HepG2 (cell line): ENCODE results near the gene FBP1. TPM values are rescaled to one million over a fixed set of nuclear protein-coding genes. Genes with fewer than 3 reads are reported as not detected.
A peak's percentile ranks its signal among the peaks of the same experiment; 100 is the strongest.

Experiments used
- ATM ChIP-seq: fragments of 450-650 bp; IDR thresholded peaks from 2 replicates; pipeline ENCODE4 v1.7.1; 2017; ENCODE audit warnings: mild to moderate bottlenecking, borderline replicate concordance
- DMTF1 ChIP-seq: sonication (generic); formaldehyde crosslinking; IDR thresholded peaks from 2 replicates; pipeline ENCODE4 v1.4.0; 2020; ENCODE audit warnings: mild to moderate bottlenecking, missing genetic modification reagents
- DNMT1 ChIP-seq: sonication (generic); formaldehyde crosslinking; IDR thresholded peaks from 2 replicates; pipeline ENCODE4 v1.5.1; 2020; ENCODE audit warnings: mild to moderate bottlenecking, missing genetic modification reagents
- IRF2 ChIP-seq: IDR thresholded peaks from 2 replicates; pipeline ENCODE4 v1.6.1; 2018; ENCODE audit warnings: missing genetic modification reagents, missing compliant biosample characterization
- KAT2B ChIP-seq: fragments of 150-350 bp; IDR thresholded peaks from 2 replicates; pipeline ENCODE4 v1.6.1; 2014; ENCODE audit warnings: low read depth, low read length, borderline replicate concordance
- KDM5B ChIP-seq: sonication (generic); formaldehyde crosslinking; IDR thresholded peaks from 2 replicates; pipeline ENCODE4 v1.4.0; 2020; ENCODE audit warnings: missing genetic modification reagents, mild to moderate bottlenecking, borderline replicate concordance
- KLF16 ChIP-seq, 2 experiments: sonication (generic) in 1 of 2; formaldehyde crosslinking in 1 of 2; IDR thresholded peaks; 2 replicates each; pipeline versions ENCODE4 v1.6.1 to v1.8.0; 2016 to 2023; ENCODE audit warnings: missing genetic modification reagents in 2 of 2, missing compliant biosample characterization in 1 of 2
- MAFF ChIP-seq: IDR thresholded peaks from 2 replicates; pipeline ENCODE4 v1.6.1; 2011; ENCODE audit warnings: low read depth, low read length, improper control_type of control experiment
- NR2F6 ChIP-seq, 2 experiments: IDR thresholded peaks; 2 replicates each; pipeline ENCODE4 v1.6.1; 2016; ENCODE audit warnings: antibody characterized with exemption in 1 of 2, mild to moderate bottlenecking in 1 of 2
- PLRG1 ChIP-seq: fragments of 450-650 bp; conservative IDR thresholded peaks from 2 replicates; pipeline ENCODE4 v1.6.1; 2016
- PRDM4 ChIP-seq: sonication (generic); formaldehyde crosslinking; IDR thresholded peaks from 2 replicates; pipeline ENCODE4 v1.9.0; 2021; ENCODE audit warnings: missing genetic modification reagents, borderline replicate concordance
- RFX5 ChIP-seq: IDR thresholded peaks from 2 replicates; pipeline ENCODE4 v1.6.1; 2011; ENCODE audit warnings: low read depth, low read length, improper control_type of control experiment
- ZFP91 ChIP-seq: sonication (generic); formaldehyde crosslinking; IDR thresholded peaks from 2 replicates; pipeline ENCODE4 v1.9.0; 2022; ENCODE audit warnings: missing genetic modification reagents, mild to moderate bottlenecking, borderline replicate concordance
- ZNF556 ChIP-seq: sonication (generic); formaldehyde crosslinking; IDR thresholded peaks from 2 replicates; pipeline ENCODE4 v1.4.0; 2020; ENCODE audit warnings: mild to moderate bottlenecking, missing genetic modification reagents, borderline replicate concordance
- ZNF615 ChIP-seq: sonication (generic); formaldehyde crosslinking; IDR thresholded peaks from 2 replicates; pipeline ENCODE4 v1.5.0; 2020; ENCODE audit warnings: mild to moderate bottlenecking, missing genetic modification reagents, borderline replicate concordance
- ZNF720 ChIP-seq: sonication (generic); formaldehyde crosslinking; IDR thresholded peaks from 2 replicates; pipeline ENCODE4 v1.4.0; 2020; ENCODE audit warnings: missing genetic modification reagents
- ZNF770 ChIP-seq: sonication (generic); formaldehyde crosslinking; IDR thresholded peaks from 2 replicates; pipeline ENCODE4 v1.5.0; 2020; ENCODE audit warnings: mild to moderate bottlenecking, missing genetic modification reagents
- polyA plus RNA-seq, 8 experiments: library from polyadenylated mRNA; depleted of rRNA in 3 of 8; stranded (reverse) in 7 of 8; unstranded in 1 of 8; fragments of >200 nt; fragmentation: Illumina TruSeq in 4 of 8; extraction: Trizol in 4 of 8; gene quantifications; 2 replicates each; pipeline versions ENCODE4 v1.2.1 to v1.2.3, GENCODE V29; 2011 to 2016; ENCODE audit warnings: low read depth in 4 of 8, missing spikeins in 1 of 8, mixed read lengths in 1 of 8; ENCODE audit not compliant: insufficient read depth in 1 of 8
- total RNA-seq, 5 experiments: library from RNA; depleted of rRNA; stranded (reverse); fragments of >200 nt; fragmentation: Illumina TruSeq; extraction: Trizol; gene quantifications; 2 replicates each; pipeline ENCODE4 v1.2.3, GENCODE V29; 2016; ENCODE audit warnings: low read depth in 1 of 5

FBP1 gene
- total and polyA plus RNA-seq, 2 of the 13 experiments (the other 11 are each of a cell fraction or from before 2014, with no cell fraction given), result 0.29 to 0.53 TPM

GRCh38 chr9:94554439-94555331 is 84.6 kb downstream of the FBP1 start, which contains the start of gene PCAT7 (continued):
- TF ChIP-seq DMTF1 (CRISPR knock-in tag) (no peak), NR2F6 (IDR thresholded peaks at IDR 0.05) (no peak), NR2F6 (CRISPR knock-in tag; IDR thresholded peaks at IDR 0.05) (no peak), RFX5 (0 out of 2 replicates have a peak, but pooled peaks have one; percentile 27), DNMT1 (CRISPR knock-in tag) (no peak), ZNF615 (CRISPR knock-in tag) (no peak), MAFF (no peak), KDM5B (CRISPR knock-in tag) (no peak; the same call in 1 of the 2 replicates), KLF16 (CRISPR knock-in tag; IDR thresholded peaks at IDR 0.05) (peak in 1 of 2 experiments; percentile 81; a peak in 2 of 4 replicates), IRF2 (no peak), ZNF770 (peak; percentile 81), PRDM4 (CRISPR knock-in tag) (no peak), ZFP91 (CRISPR knock-in tag) (peak; percentile 75; the same call in 1 of the 2 replicates), ZNF556 (peak; percentile 79; the same call in 1 of the 2 replicates), KAT2B (no peak), ZNF720 (CRISPR knock-in tag) (no peak), ATM (no peak), PLRG1 (no peak)
